G401 (cell line): ENCODE results near the gene DCT. TPM values are rescaled to one million over a fixed set of nuclear protein-coding genes. Genes with fewer than 3 reads are reported as not detected.

Experiments used
- DNase-seq: peaks from one replicate; pipeline ENCODE4 v3.0.0-alpha.2; 2015; ENCODE audit warnings: low spot score
- in situ Hi-C: cut with HindIII; loops from 2 replicates; pipeline ENCODE4 v1.10.0; 2016; ENCODE audit warnings: low sequenced_read_pairs, mixed read lengths
- total RNA-seq: library from RNA; depleted of rRNA; stranded (reverse); fragments of >200 nt; shearing (Covaris generic); gene quantifications from 2 replicates; pipeline ENCODE4 v1.2.3, GENCODE V29; 2014; rRNA removed

Gene DCT
- total RNA-seq, 1 experiment from 2014 or later, result 0.47 TPM

DNA sequence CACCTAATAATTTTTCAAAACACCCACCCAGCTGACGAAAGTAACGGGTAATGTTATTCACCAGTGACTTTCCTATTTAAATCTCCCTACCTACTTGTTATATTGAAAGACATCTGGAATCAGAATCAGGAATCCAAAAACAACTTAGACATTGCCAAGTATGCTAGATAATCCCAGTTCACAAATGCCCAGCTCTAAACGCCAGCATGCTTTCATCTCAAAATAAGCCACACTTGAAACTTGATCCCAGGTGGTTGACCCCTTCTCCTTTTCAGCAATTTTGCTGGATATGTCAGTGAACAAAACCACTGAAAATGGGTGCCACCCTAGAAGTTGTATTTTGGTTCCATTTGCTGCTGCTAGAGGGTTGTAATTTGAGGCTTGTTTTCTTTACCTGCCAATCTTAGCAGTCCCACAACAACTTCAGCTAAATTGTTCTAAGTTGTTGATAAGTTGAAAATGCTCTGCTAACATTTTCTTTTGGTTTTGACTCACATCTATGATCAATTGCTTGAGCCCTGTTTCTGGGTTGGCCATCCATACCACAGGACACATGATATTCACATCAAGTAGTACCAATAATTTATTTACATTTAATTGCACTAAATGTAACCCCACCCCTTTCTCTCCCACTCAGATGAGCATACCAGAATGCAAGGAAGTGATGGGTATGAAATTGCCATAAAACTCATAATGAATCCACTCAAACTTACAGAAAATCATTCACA, 66.4 kb downstream of the DCT start:
- no peak for DNase-seq
- in situ Hi-C loops, result no loop called here

- no peak for DNase-seq
- in situ Hi-C loops, result no loop called here
Observed at GRCh38 chr13:94411747-94412146, 67.7 kb downstream of the DCT start.

GRCh38 chr13:94408314-94409036, 71.0 kb downstream of the DCT start:
- no peak for DNase-seq
- in situ Hi-C loops, result no loop called here

DNA sequence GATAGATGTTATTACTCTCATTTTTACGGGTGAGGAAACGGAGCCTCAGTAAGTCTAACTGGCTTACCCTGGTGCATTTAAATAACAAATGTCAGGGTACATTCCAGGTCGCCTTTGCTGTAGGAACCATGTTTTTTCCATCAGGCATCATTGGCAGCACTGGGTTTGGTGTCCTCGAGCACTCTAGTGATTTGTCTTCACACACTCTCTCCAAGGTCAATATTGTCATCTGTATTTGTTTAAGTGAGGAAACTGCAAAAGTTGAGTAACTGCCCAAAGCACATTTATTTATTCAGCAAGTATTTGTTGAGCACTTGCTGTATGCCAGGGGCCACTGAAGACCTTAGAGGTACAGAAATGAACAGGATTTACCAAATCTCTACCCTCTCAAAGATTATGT, 78.6 kb downstream of the DCT start:
- in situ Hi-C loops, result no loop called here
- DNase-seq, result no peak

- DNase-seq, result no peak
Observed at GRCh38 chr13:94399812-94400211, 79.7 kb downstream of the DCT start.

DNA sequence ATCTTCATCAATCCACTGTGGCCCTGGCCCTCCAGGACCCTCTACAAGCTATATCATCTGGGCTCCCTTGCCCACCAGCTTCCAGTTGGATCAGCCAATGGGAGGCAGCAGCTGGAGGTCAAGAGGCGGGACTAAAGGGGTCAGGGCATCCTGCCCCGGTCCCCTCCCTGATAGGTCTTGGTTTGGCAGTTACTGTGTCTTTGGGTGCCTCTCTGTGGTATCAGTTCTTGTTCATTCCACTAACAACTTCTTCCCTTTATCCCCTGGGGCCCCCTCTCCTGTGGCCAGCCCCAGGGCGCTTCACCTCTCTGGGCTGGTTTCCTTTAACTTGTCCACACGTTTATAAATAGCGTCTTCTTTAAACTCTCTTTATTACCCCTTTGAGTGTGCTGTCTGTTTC, 83.6 kb downstream of the DCT start:
- DNase-seq, result no peak
- in situ Hi-C loops, result no loop called here

More at GRCh38 chr13:94399812-94400211, 79.7 kb downstream of the DCT start:
- in situ Hi-C loops, result no loop called here

DNA sequence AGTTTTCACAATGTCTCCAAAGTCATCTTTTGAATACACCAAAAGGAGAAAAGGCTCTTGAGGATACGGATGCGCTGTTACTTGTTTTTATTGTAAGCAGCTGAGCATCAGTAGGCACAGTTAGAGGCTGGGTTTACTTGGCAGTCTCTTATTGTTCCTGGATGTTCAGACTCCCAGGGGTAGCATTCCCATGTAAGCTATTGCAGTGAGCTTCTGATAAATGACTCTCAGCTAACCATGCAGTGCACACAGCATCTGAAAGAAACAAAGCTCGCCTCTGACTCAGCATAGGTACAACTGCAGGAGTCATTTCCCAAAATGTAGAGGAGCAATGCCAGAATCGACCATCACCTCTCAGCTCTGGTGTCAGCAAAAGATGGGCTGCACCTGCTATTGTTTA, 84.8 kb downstream of the DCT start:
- no peak for DNase-seq
- in situ Hi-C loops, result no loop called here

GRCh38 chr13:94390881-94391280, 88.6 kb downstream of the DCT start:
- in situ Hi-C loops, result no loop called here
- DNase-seq, result no peak

- in situ Hi-C loops, result no loop called here
- DNase-seq, result no peak
Observed at GRCh38 chr13:94389604-94390351, 89.7 kb downstream of the DCT start.

DNA sequence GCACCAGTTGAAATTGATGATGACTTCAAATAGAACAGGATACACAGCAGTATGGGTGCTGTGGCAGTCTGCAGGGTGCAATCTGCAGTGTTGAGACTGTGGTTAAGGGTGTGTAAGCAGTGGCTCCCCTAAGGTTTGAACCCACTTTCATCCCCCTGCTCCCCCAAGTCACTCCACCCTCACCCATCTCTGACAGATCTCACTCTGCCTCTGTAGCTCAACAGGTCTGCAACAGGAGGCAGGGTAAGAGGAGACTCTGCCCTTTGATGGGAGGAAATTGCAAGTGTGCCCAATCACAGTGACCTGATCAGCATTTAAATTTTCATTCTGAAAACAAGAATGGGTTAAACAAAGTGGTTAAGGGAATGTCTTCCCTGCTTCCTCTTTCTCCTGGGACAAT, 92.4 kb downstream of the DCT start:
- in situ Hi-C loops, result no loop called here
- no peak for DNase-seq

Other genes starting within 250 kb of the DCT start
- gene TGDS, start 116.5 kb upstream of the DCT start, total RNA-seq, result 20.4 and 34.4 TPM in 2 replicates
- 5.2 and 7.9 TPM in 2 replicates for gene GPR180, start 122.2 kb upstream of the DCT start, total RNA-seq
- gene SOX21, start 232.9 kb upstream of the DCT start, total RNA-seq, result not detected in 2 replicates